A549 (cell line): Measurements from ENCODE around the gene ZNF101. TPM values are rescaled to one million over a fixed set of nuclear protein-coding genes. Genes with fewer than 3 reads are reported as not detected.
A peak's percentile ranks its signal among the peaks of the same experiment; 100 is the strongest.

ENCODE experiments used
- ATAC-seq, 2 experiments: fragments of 200-7000 bp in 1 of 2; fragments of >200 bp in 1 of 2; cut with Nextera tagmentation in 1 of 2; cut with Tn5 transposase in 1 of 2; 3 replicates each; pipeline versions ENCODE4 v1.8.0 to v1.9.1; 2018 to 2020; ENCODE audit warnings: mild to moderate bottlenecking in 1 of 2, moderate library complexity in 1 of 2
- CTCF ChIA-PET: fragments of 300-600 bp; sonication (Branson Sonifier 250); formaldehyde crosslinking; extraction: SDS; loops from one replicate; lab custom pipeline; 2021; ENCODE audit warnings: antibody characterized with exemption, inconsistent platforms; lab: Yijun Ruan, JAX
- POLR2A ChIA-PET: fragments of 350-600 bp; formaldehyde crosslinking; extraction: SDS; loops from one replicate; lab custom pipeline; 2021; ENCODE audit warnings: antibody characterized with exemption, inconsistent platforms; lab: Yijun Ruan, JAX
- DNase-seq, 2 experiments: peaks; one replicate each; pipeline versions ENCODE4 v3.0.0 to v3.0.0-alpha.2; 2011 to 2016; ENCODE audit warnings: low read depth in 1 of 2, low spot score in 1 of 2
- FAIRE-seq: peaks from 2 replicates; lab custom pipeline; 2011; peaks lifted over from hg19 to GRCh38; lab: Jason Lieb, UNC
- H3K27ac ChIP-seq, 2 experiments: fragments of >200 bp; sonication (Bioruptor Twin); formaldehyde crosslinking; 3 replicates each; pipeline ENCODE4 v1.5.1; 2016 to 2017
- H3K4me1 ChIP-seq: fragments of >200 bp; sonication (Bioruptor Twin); formaldehyde crosslinking; 3 replicates; pipeline ENCODE4 v1.6.1; 2016
- H3K4me2 ChIP-seq: fragments of >200 bp; sonication (Bioruptor Twin); formaldehyde crosslinking; 3 replicates; pipeline ENCODE4 v1.6.1; 2016
- H3K4me3 ChIP-seq: fragments of >200 bp; sonication (Bioruptor Twin); formaldehyde crosslinking; 3 replicates; pipeline ENCODE4 v1.5.1; 2016
- H3K9me3 ChIP-seq: fragments of >200 bp; sonication (Bioruptor Twin); formaldehyde crosslinking; 3 replicates; pipeline ENCODE4 v1.6.1; 2016
- CEBPB ChIP-seq, 2 experiments: fragments of >200 bp in 1 of 2; sonication (Bioruptor Twin) in 1 of 2; formaldehyde crosslinking in 1 of 2; IDR thresholded peaks; 2 replicates each; pipeline ENCODE4 v1.6.1; 2012 to 2016
- CHD4 ChIP-seq: fragments of 200-600 bp; sonication (generic); IDR thresholded peaks from 2 replicates; pipeline ENCODE4 v1.6.1; 2016; ENCODE audit warnings: antibody characterized with exemption, mild to moderate bottlenecking, borderline replicate concordance
- FOSL2 ChIP-seq, 2 experiments: fragments of 450-650 bp in 1 of 2; fragments of >200 bp in 1 of 2; sonication (Bioruptor Twin) in 1 of 2; formaldehyde crosslinking; IDR thresholded peaks; 2 replicates each; pipeline versions ENCODE4 v1.5.0 to v1.6.1; 2016 to 2020; ENCODE audit warnings: mild to moderate bottlenecking in 1 of 2, moderate library complexity in 1 of 2
- GATA3 ChIP-seq: IDR thresholded peaks from 2 replicates; pipeline ENCODE4 v1.6.1; 2012; ENCODE audit warnings: borderline replicate concordance
- JUN ChIP-seq, 2 experiments: fragments of >200 bp; sonication (Bioruptor Twin); formaldehyde crosslinking; IDR thresholded peaks; 2 replicates in 1 of 2; 3 replicates in 1 of 2; pipeline ENCODE4 v1.6.1; 2016 to 2017
- KDM1A ChIP-seq: fragments of 200-600 bp; sonication (generic); IDR thresholded peaks from 2 replicates; pipeline ENCODE4 v1.6.1; 2016; ENCODE audit warnings: low read depth, mild to moderate bottlenecking
- KDM5A ChIP-seq: fragments of 200-600 bp; sonication (generic); IDR thresholded peaks from 2 replicates; pipeline ENCODE4 v1.6.1; 2016; ENCODE audit warnings: antibody characterized with exemption, mild to moderate bottlenecking
- MAFK ChIP-seq: fragments of 450-650 bp; IDR thresholded peaks from 2 replicates; pipeline ENCODE4 v1.6.1; 2014; ENCODE audit not compliant: partially characterized antibody
- MYC ChIP-seq: IDR thresholded peaks from 2 replicates; pipeline ENCODE4 v1.6.1; 2012; ENCODE audit warnings: mild to moderate bottlenecking, inconsistent platforms, low read length, improper control_type of control experiment, borderline replicate concordance
- PHF8 ChIP-seq: fragments of 200-600 bp; sonication (generic); IDR thresholded peaks from 2 replicates; pipeline ENCODE4 v1.6.1; 2016; ENCODE audit warnings: low read depth, mild to moderate bottlenecking, antibody characterized with exemption, moderate library complexity, borderline replicate concordance
- POLR2A ChIP-seq: IDR thresholded peaks from 2 replicates; pipeline ENCODE4 v1.6.1; 2012; ENCODE audit warnings: mild to moderate bottlenecking, low read length
- RFX5 ChIP-seq: fragments of 450-650 bp; IDR thresholded peaks from 2 replicates; pipeline ENCODE4 v1.7.1; 2014; ENCODE audit warnings: antibody characterized with exemption, mild to moderate bottlenecking, moderate library complexity
- ZNF302 ChIP-seq: fragments of 250-450 bp; sonication (Bioruptor Pico); IDR thresholded peaks from 2 replicates; pipeline ENCODE4 v1.9.0; 2021; ENCODE audit warnings: inconsistent platforms, mild to moderate bottlenecking, moderate library complexity
- WGBS: methylation state at CpG from one replicate; pipeline ENCODE4 v1.1.6; 2017; ENCODE audit errors: missing lambda C conversion rate; 5-methylcytosine and 5-hydroxymethylcytosine counted together
- polyA plus RNA-seq, 4 experiments: library from polyadenylated mRNA; depleted of rRNA in 3 of 4; stranded (reverse); fragments of >200 nt; fragmentation: RNase III in 1 of 4; extraction: RNeasy Plus Mini Kit Qiagen cat#74134 plus additional on column Dnase treatment in 1 of 4; gene quantifications; 2 replicates in 3 of 4; 3 replicates in 1 of 4; pipeline ENCODE4 v1.2.3, GENCODE V29; 2011 to 2017
- small RNA-seq, 6 experiments: library from RNA; depleted of rRNA; stranded (forward); fragments of <200 nt; gene quantifications; one replicate each; pipeline ENCODE3, GENCODE V24; 2012
- TF ChIP-seq, protein P1 (sequence below): IDR thresholded peaks from 2 replicates; pipeline ENCODE4 v1.6.1; 2012
- TF ChIP-seq, protein P2 (sequence below): IDR thresholded peaks from 2 replicates; pipeline ENCODE4 v1.6.1; 2012

Gene ZNF101
- polyA plus RNA-seq, 2 of the 4 experiments (the other 2 are of a cell fraction), result 4.9 to 7.4 TPM

DNA sequence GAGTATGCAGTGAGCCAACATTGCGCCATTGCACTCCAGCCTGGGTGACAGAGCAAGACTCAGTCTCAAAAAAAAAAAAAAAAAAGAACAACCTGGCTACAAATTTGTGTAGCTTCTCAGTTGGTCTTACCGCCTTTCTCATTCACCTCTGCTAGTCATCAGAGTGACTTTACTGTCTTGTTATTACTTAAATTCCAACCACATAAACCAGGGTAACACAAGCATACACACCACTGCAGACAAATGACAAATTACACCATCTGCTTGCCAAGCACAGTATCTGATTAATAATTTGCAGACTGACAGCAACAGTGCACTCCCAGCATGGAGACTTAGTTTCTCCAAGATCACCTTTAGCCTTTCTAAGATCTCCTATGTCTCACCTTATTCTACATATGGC is 53.3 kb downstream of the ZNF101 start:
- H3K4me3 ChIP-seq, result no peak overlapping the region
- no peaks in the 10 kb centered on the region for H3K4me1 ChIP-seq
- 91% methylated on average over 2 of the region's 2 CpGs for WGBS
- POLR2A ChIA-PET, result no interaction called here
- H3K9me3 ChIP-seq, result peaks cover 20% of the 10 kb centered on the region
- ATAC-seq, result no peak
- CTCF ChIA-PET, result no interaction called here
- no peak overlapping the region for H3K27ac ChIP-seq
- H3K4me2 ChIP-seq, result no peak overlapping the region
- FAIRE-seq, result no peak
- DNase-seq, result no peak
- TF ChIP-seq ZNF302 (CRISPR knock-in tag), result no peak
- TF ChIP-seq FOSL2 (IDR thresholded peaks at IDR 0.05), result no peak
- no peak for TF ChIP-seq FOSL2 (CRISPR knock-in tag; IDR thresholded peaks at IDR 0.05)
- no peak for TF ChIP-seq MAFK
- no peak for TF ChIP-seq KDM1A
- no peak for TF ChIP-seq RFX5
- TF ChIP-seq GATA3, result no peak

DNA sequence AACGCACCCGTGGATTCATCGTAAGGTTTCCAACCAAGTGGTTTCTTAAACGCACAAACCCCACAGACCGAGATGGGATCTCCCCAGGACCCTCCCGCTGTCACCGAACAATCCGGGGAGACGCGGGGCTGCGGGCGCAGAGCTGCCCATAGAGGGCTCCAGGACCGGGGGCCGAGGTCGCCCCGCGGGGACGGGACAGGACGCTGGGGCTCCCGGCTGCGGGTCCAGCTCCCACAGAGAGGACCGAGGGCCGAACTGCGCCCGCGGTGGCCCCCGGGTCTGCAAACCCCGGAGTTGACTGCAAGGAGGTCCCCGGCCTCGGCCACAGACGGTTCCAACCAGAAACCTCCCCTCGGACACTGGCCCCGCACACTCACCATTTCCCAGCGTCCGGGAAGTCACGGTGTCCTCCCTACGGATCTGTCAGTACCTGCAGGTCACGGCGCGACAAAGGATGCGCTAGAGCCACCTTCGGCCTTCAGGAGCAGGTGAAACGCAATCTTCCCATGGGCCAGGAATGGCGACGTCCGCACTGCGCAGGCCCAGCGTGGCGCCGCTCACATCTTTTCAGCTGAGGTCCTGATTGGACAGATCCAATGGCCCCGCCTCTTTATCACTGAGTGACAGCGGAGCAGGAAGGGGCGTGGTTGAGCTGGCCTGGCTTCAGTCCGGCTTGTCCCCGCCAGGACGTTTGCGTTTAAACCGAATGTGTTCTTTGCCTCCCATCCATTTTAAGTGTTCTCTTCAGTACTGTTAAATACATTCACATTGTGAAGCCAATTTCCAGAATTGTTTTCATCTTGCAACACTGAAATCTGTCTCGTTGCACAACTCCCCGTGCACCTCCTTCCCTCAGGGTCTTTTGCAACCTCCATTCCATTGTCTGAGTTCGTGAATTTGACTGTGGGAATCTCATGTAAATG is 64.2 kb downstream of the ZNF101 start, which contains the start of gene ZNF14:
Gene ZNF14, minus strand, starts transcription at position 534 of the 923 bp plus-strand sequence. Its CDS starts 154 bp downstream, at position 380.
- ATAC-seq, result peak; percentile 99 to 100
- H3K27ac ChIP-seq, result peak within 1 kb of the TSS; percentile 70 to 87
- peak within 1 kb of the TSS; percentile 95 for H3K4me3 ChIP-seq
- POLR2A ChIA-PET, result interaction anchor here (0.5 to 1.5 kb wide), 6 partner anchors 38 to 817 kb away, joined by 3 to 19 read pairs (median 6); partner anchors contain the start of genes ATP13A1 and ZNF101
- TF ChIP-seq MYC, result peak; percentile 41; the same call in 1 of the 2 replicates
- TF ChIP-seq, protein P1, sequence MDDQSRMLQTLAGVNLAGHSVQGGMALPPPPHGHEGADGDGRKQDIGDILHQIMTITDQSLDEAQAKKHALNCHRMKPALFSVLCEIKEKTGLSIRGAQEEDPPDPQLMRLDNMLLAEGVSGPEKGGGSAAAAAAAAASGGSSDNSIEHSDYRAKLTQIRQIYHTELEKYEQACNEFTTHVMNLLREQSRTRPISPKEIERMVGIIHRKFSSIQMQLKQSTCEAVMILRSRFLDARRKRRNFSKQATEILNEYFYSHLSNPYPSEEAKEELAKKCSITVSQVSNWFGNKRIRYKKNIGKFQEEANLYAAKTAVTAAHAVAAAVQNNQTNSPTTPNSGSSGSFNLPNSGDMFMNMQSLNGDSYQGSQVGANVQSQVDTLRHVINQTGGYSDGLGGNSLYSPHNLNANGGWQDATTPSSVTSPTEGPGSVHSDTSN, result peak; percentile 74; the same call in 1 of the 2 replicates
- TF ChIP-seq CEBPB (IDR thresholded peaks at IDR 0.05), result peak; percentile 64 to 77; a peak in 2 of 4 replicates
- 0 out of 5 replicates have a peak, but pooled peaks of 1 of the 2 experiments have one; percentile 18 for TF ChIP-seq JUN (IDR thresholded peaks at IDR 0.05)
- TF ChIP-seq KDM5A, result no peak
- TF ChIP-seq POLR2A, result peak; percentile 82
- TF ChIP-seq PHF8, result peak; percentile 75; the same call in 1 of the 2 replicates
- TF ChIP-seq, protein P2, sequence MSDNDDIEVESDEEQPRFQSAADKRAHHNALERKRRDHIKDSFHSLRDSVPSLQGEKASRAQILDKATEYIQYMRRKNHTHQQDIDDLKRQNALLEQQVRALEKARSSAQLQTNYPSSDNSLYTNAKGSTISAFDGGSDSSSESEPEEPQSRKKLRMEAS, result 0 out of 2 replicates have a peak, but pooled peaks have one; percentile 16
- no peak for TF ChIP-seq CHD4
- TF ChIP-seq, all 56 proteins: peak for 7
- FAIRE-seq (no peak), DNase-seq (peak; percentile 92 to 93)
- CTCF ChIA-PET, result no interaction called here
- Histone ChIP-seq H3K9me3 (peaks cover 45% of the 10 kb centered on the region), H3K4me2 (peak within 1 kb of the TSS; percentile 74), H3K4me1 (no peaks in the 10 kb centered on the region)
- under 1% methylated on average over 14 of the region's 61 CpGs for WGBS

Small RNA genes lying within 50 kb of the gene (small RNA-seq; reads per million reads assigned to genes)
- 0 reads per million in 6 experiments for gene AC011458.2

Other genes with a start within 250 kb of the ZNF101 start
- gene TSSK6, start 153.3 kb upstream of the ZNF101 start, polyA plus RNA-seq (2011; rRNA removed), result 1.8 and 2.1 TPM in 2 replicates
- 0.89 to 1.4 TPM (median 1.1 TPM) in 3 replicates for gene TSSK6, start 153.3 kb upstream of the ZNF101 start, polyA plus RNA-seq (2017; fragmentation: RNase III; extraction: RNeasy Plus Mini Kit Qiagen cat#74134 plus additional on column Dnase treatment)
- 147 and 197 TPM in 2 replicates for gene NDUFA13, start 152.6 kb upstream of the ZNF101 start, polyA plus RNA-seq (2011; rRNA removed)
- gene NDUFA13, start 152.6 kb upstream of the ZNF101 start, polyA plus RNA-seq (2017; fragmentation: RNase III; extraction: RNeasy Plus Mini Kit Qiagen cat#74134 plus additional on column Dnase treatment), result 246 to 271 TPM (median 253 TPM) in 3 replicates
- gene YJEFN3, start 139.9 kb upstream of the ZNF101 start, polyA plus RNA-seq (2011; rRNA removed), result 2.3 and 3.2 TPM in 2 replicates
- gene YJEFN3, start 139.9 kb upstream of the ZNF101 start, polyA plus RNA-seq (2017; fragmentation: RNase III; extraction: RNeasy Plus Mini Kit Qiagen cat#74134 plus additional on column Dnase treatment), result 7.2 to 8.4 TPM (median 7.5 TPM) in 3 replicates
- gene CILP2, start 130.6 kb upstream of the ZNF101 start, polyA plus RNA-seq (2011; rRNA removed), result 0.15 and 0.17 TPM in 2 replicates
- gene CILP2, start 130.6 kb upstream of the ZNF101 start, polyA plus RNA-seq (2017; fragmentation: RNase III; extraction: RNeasy Plus Mini Kit Qiagen cat#74134 plus additional on column Dnase treatment), result 0.15 to 0.17 TPM (median 0.17 TPM) in 3 replicates
- 0.41 and 0.70 TPM in 2 replicates for gene PBX4, start 50.2 kb upstream of the ZNF101 start, polyA plus RNA-seq (2011; rRNA removed)
- 0.90 to 1.6 TPM (median 1.4 TPM) in 3 replicates for gene PBX4, start 50.2 kb upstream of the ZNF101 start, polyA plus RNA-seq (2017; fragmentation: RNase III; extraction: RNeasy Plus Mini Kit Qiagen cat#74134 plus additional on column Dnase treatment)
- 1.5 and 2.2 TPM in 2 replicates for gene LPAR2, start 40.6 kb upstream of the ZNF101 start, polyA plus RNA-seq (2011; rRNA removed)
- 3.8 to 5.2 TPM (median 4.4 TPM) in 3 replicates for gene LPAR2, start 40.6 kb upstream of the ZNF101 start, polyA plus RNA-seq (2017; fragmentation: RNase III; extraction: RNeasy Plus Mini Kit Qiagen cat#74134 plus additional on column Dnase treatment)
- gene GMIP, start 25.2 kb upstream of the ZNF101 start, polyA plus RNA-seq (2011; rRNA removed), result 1.4 and 1.5 TPM in 2 replicates
- 4.1 to 5.1 TPM (median 4.3 TPM) in 3 replicates for gene GMIP, start 25.2 kb upstream of the ZNF101 start, polyA plus RNA-seq (2017; fragmentation: RNase III; extraction: RNeasy Plus Mini Kit Qiagen cat#74134 plus additional on column Dnase treatment)
- 10.8 and 13.7 TPM in 2 replicates for gene ATP13A1, start 5.2 kb upstream of the ZNF101 start, polyA plus RNA-seq (2011; rRNA removed)
- gene ATP13A1, start 5.2 kb upstream of the ZNF101 start, polyA plus RNA-seq (2017; fragmentation: RNase III; extraction: RNeasy Plus Mini Kit Qiagen cat#74134 plus additional on column Dnase treatment), result 24.6 to 30.1 TPM (median 29.9 TPM) in 3 replicates
- gene ZNF14, start 64.3 kb downstream of the ZNF101 start, polyA plus RNA-seq (2011; rRNA removed), result 2.8 and 2.9 TPM in 2 replicates
- 1.6 to 1.8 TPM (median 1.6 TPM) in 3 replicates for gene ZNF14, start 64.3 kb downstream of the ZNF101 start, polyA plus RNA-seq (2017; fragmentation: RNase III; extraction: RNeasy Plus Mini Kit Qiagen cat#74134 plus additional on column Dnase treatment)
- gene ZNF506, start 152.9 kb downstream of the ZNF101 start, polyA plus RNA-seq (2011; rRNA removed), result 0.37 and 0.53 TPM in 2 replicates
- gene ZNF506, start 152.9 kb downstream of the ZNF101 start, polyA plus RNA-seq (2017; fragmentation: RNase III; extraction: RNeasy Plus Mini Kit Qiagen cat#74134 plus additional on column Dnase treatment), result 0.10 to 0.33 TPM (median 0.32 TPM) in 3 replicates
- not detected in 2 replicates for gene ZNF253, start 197.0 kb downstream of the ZNF101 start, polyA plus RNA-seq (2011; rRNA removed)
- gene ZNF253, start 197.0 kb downstream of the ZNF101 start, polyA plus RNA-seq (2017; fragmentation: RNase III; extraction: RNeasy Plus Mini Kit Qiagen cat#74134 plus additional on column Dnase treatment), result not detected in 3 replicates
- not detected in 2 replicates for gene ZNF93, start 232.1 kb downstream of the ZNF101 start, polyA plus RNA-seq (2011; rRNA removed)
- not detected in 3 replicates for gene ZNF93, start 232.1 kb downstream of the ZNF101 start, polyA plus RNA-seq (2017; fragmentation: RNase III; extraction: RNeasy Plus Mini Kit Qiagen cat#74134 plus additional on column Dnase treatment)